HG03060 (cell line): ENCODE measurements around the gene FKBP1B.

ENCODE experiments used
- ATAC-seq: cut with Tn5 transposase; IDR thresholded peaks from one replicate; pipeline ENCODE4 v1.9.1; 2021; ENCODE audit warnings: low read depth, moderate number of reproducible peaks; ENCODE audit not compliant: unreplicated experiment

Gene FKBP1B

GRCh38 chr2:24055750-24056149 is 6.2 kb downstream of the FKBP1B start:
- ATAC-seq: no peak

- no peak for ATAC-seq
Observed at GRCh38 chr2:24058564-24059271, 9.2 kb downstream of the FKBP1B start.

GRCh38 chr2:24065341-24065740 is 15.8 kb downstream of the FKBP1B start:
- ATAC-seq: no peak

- ATAC-seq: no peak
Observed at GRCh38 chr2:24072259-24072658, 22.7 kb downstream of the FKBP1B start.

- no peak for ATAC-seq
Observed at GRCh38 chr2:24073816-24074215, 24.3 kb downstream of the FKBP1B start.

- ATAC-seq: no peak
Observed at GRCh38 chr2:24075259-24075658, 25.7 kb downstream of the FKBP1B start.

GRCh38 chr2:24075915-24076848 is 26.6 kb downstream of the FKBP1B start, which contains the start of gene SF3B6:
Gene SF3B6 (minus strand): TSS chr2:24076326. CDS start chr2:24076229, 97 bp downstream.
- peak; percentile 95 for ATAC-seq

- ATAC-seq: no peak
Observed at GRCh38 chr2:24076849-24077534, 27.5 kb downstream of the FKBP1B start.

GRCh38 chr2:24077535-24077877 is 28.0 kb downstream of the FKBP1B start:
- ATAC-seq: no peak

- ATAC-seq: no peak
Observed at GRCh38 chr2:24077879-24078278, 28.3 kb downstream of the FKBP1B start.

GRCh38 chr2:24080701-24081100 is 31.2 kb downstream of the FKBP1B start:
- ATAC-seq: no peak

- no peak for ATAC-seq
Observed at GRCh38 chr2:24082787-24083566, 33.4 kb downstream of the FKBP1B start.

- peak; percentile 95 for ATAC-seq
Observed at GRCh38 chr2:24083567-24084385, 34.2 kb downstream of the FKBP1B start.

GRCh38 chr2:24084386-24085199 is 35.1 kb downstream of the FKBP1B start, which contains the start of gene TP53I3:
Gene TP53I3 (minus strand): TSS chr2:24084834. CDS start chr2:24084326, 508 bp downstream.
- ATAC-seq: peak; percentile 27

- no peak for ATAC-seq
Observed at GRCh38 chr2:24085200-24085489, 35.6 kb downstream of the FKBP1B start.

- ATAC-seq: no peak
Observed at GRCh38 chr2:24086241-24086640, 36.7 kb downstream of the FKBP1B start.

GRCh38 chr2:24087032-24087431 is 37.5 kb downstream of the FKBP1B start:
- no peak for ATAC-seq

GRCh38 chr2:24088821-24089359 is 39.3 kb downstream of the FKBP1B start:
- ATAC-seq: no peak
